GM19455 (cell line): ENCODE measurements around the gene PTGES2.

ENCODE experiments used
- ATAC-seq: cut with Tn5 transposase; IDR thresholded peaks from one replicate; pipeline ENCODE4 v1.9.1; 2021; ENCODE audit not compliant: unreplicated experiment

The PTGES2 gene

GRCh38 chr9:128127568-128127989 is at the start of gene PTGES2:
Gene PTGES2 (minus strand): TSS chr9:128127729. CDS start chr9:128127717, 12 bp downstream.
- peak; percentile 53 for ATAC-seq

GRCh38 chr9:128175726-128176125 is 48.2 kb upstream of the PTGES2 start:
- no peak for ATAC-seq

- ATAC-seq = no peak
Observed at GRCh38 chr9:128175102-128175563, 47.6 kb upstream of the PTGES2 start.

GRCh38 chr9:128174062-128174461 is 46.5 kb upstream of the PTGES2 start:
- ATAC-seq = no peak

GRCh38 chr9:128169925-128170324 is 42.4 kb upstream of the PTGES2 start:
- no peak for ATAC-seq

GRCh38 chr9:128169492-128169891 is 42.0 kb upstream of the PTGES2 start:
- no peak for ATAC-seq

- no peak for ATAC-seq
Observed at GRCh38 chr9:128168731-128169308, 41.3 kb upstream of the PTGES2 start.

- no peak for ATAC-seq
Observed at GRCh38 chr9:128167209-128167608, 39.7 kb upstream of the PTGES2 start.

GRCh38 chr9:128166169-128166568 is 38.6 kb upstream of the PTGES2 start:
- ATAC-seq = no peak

GRCh38 chr9:128164307-128164885 is 36.9 kb upstream of the PTGES2 start:
- no peak for ATAC-seq

GRCh38 chr9:128163523-128164306 is 36.2 kb upstream of the PTGES2 start:
- ATAC-seq = no peak

GRCh38 chr9:128163027-128163515 is 35.5 kb upstream of the PTGES2 start:
- no peak for ATAC-seq

- ATAC-seq = no peak
Observed at GRCh38 chr9:128162215-128163026, 34.9 kb upstream of the PTGES2 start.

- ATAC-seq = no peak
Observed at GRCh38 chr9:128161215-128161902, 33.8 kb upstream of the PTGES2 start.

- peak; percentile 12 for ATAC-seq
Observed at GRCh38 chr9:128160603-128160987, 33.1 kb upstream of the PTGES2 start.

GRCh38 chr9:128159784-128160602 is 32.5 kb upstream of the PTGES2 start, which contains the start of gene BBLN:
Gene BBLN (plus strand): TSS chr9:128160265. CDS start chr9:128160408, 143 bp downstream.
- peak; percentile 69 for ATAC-seq

- peak; percentile 17 for ATAC-seq
Observed at GRCh38 chr9:128159522-128159783, 31.9 kb upstream of the PTGES2 start.

GRCh38 chr9:128155736-128156500 is 28.4 kb upstream of the PTGES2 start:
- ATAC-seq = no peak
